H7 (cell line): Measurements from ENCODE around the gene KLHL29. TPM values are rescaled to one million over a fixed set of nuclear protein-coding genes. Genes with fewer than 3 reads are reported as not detected.

Experiments used
- DNase-seq: peaks from one replicate; pipeline ENCODE4 v3.0.0; 2012
- H3K27me3 ChIP-seq: 2 replicates; pipeline ENCODE4 v1.6.0; 2011; ENCODE audit warnings: mild to moderate bottlenecking, low read length; ENCODE audit not compliant: control insufficient read depth, insufficient read depth
- H3K36me3 ChIP-seq: replicated peaks from 2 replicates; pipeline ENCODE4 v1.5.1; 2011; ENCODE audit warnings: low read length; ENCODE audit not compliant: control insufficient read depth, insufficient read depth
- H3K4me3 ChIP-seq: 2 replicates; pipeline ENCODE4 v1.5.1; 2011; ENCODE audit warnings: low read depth, mild to moderate bottlenecking, control low read depth, low read length, moderate library complexity; ENCODE audit not compliant: insufficient read depth
- total RNA-seq: library from RNA; depleted of rRNA; stranded (reverse); fragments of >200 nt; shearing (Covaris generic); gene quantifications from 2 replicates; pipeline ENCODE4 v1.2.3, GENCODE V29; 2014

The KLHL29 gene
- total RNA-seq, 1 experiment from 2014 or later: 6.2 TPM

GRCh38 chr2:23603581-23603980, 218.6 kb downstream of the KLHL29 start:
- Histone ChIP-seq H3K36me3 (no peaks in the 10 kb centered on the region), H3K27me3 (no peaks in the 10 kb centered on the region), H3K4me3 (no peak overlapping the region)
- DNase-seq: no peak

GRCh38 chr2:23604731-23605130, 219.8 kb downstream of the KLHL29 start:
- Histone ChIP-seq H3K36me3 (no peaks in the 10 kb centered on the region), H3K4me3 (no peak overlapping the region), H3K27me3 (no peaks in the 10 kb centered on the region)
- DNase-seq: no peak

- Histone ChIP-seq H3K36me3 (no peaks in the 10 kb centered on the region), H3K27me3 (no peaks in the 10 kb centered on the region), H3K4me3 (no peak overlapping the region)
- no peak for DNase-seq
These were observed 220.3 kb downstream of the KLHL29 start for GRCh38 chr2:23605236-23605635.

GRCh38 chr2:23606196-23606595, 221.2 kb downstream of the KLHL29 start:
- Histone ChIP-seq H3K4me3 (no peak overlapping the region), H3K27me3 (no peaks in the 10 kb centered on the region), H3K36me3 (no peaks in the 10 kb centered on the region)
- no peak for DNase-seq

GRCh38 chr2:23606968-23607367, 222.0 kb downstream of the KLHL29 start:
- Histone ChIP-seq H3K27me3 (no peaks in the 10 kb centered on the region), H3K36me3 (no peaks in the 10 kb centered on the region), H3K4me3 (no peak overlapping the region)
- DNase-seq: no peak

- no peak for DNase-seq
- Histone ChIP-seq H3K36me3 (no peaks in the 10 kb centered on the region), H3K4me3 (no peak overlapping the region), H3K27me3 (no peaks in the 10 kb centered on the region)
These were observed 222.9 kb downstream of the KLHL29 start for GRCh38 chr2:23607925-23608324.

- no peak for DNase-seq
These were observed 224.3 kb downstream of the KLHL29 start for GRCh38 chr2:23609254-23609653.

GRCh38 chr2:23611839-23612238, 226.9 kb downstream of the KLHL29 start:
- no peak overlapping the region for H3K4me3 ChIP-seq
- H3K36me3 ChIP-seq: no peaks in the 10 kb centered on the region
- no peaks in the 10 kb centered on the region for H3K27me3 ChIP-seq
- no peak for DNase-seq

More at GRCh38 chr2:23609254-23609653, 224.3 kb downstream of the KLHL29 start:
- no peaks in the 10 kb centered on the region for H3K36me3 ChIP-seq
- H3K4me3 ChIP-seq: no peak overlapping the region
- no peaks in the 10 kb centered on the region for H3K27me3 ChIP-seq

GRCh38 chr2:23614701-23615100, 229.7 kb downstream of the KLHL29 start:
- H3K27me3 ChIP-seq: no peaks in the 10 kb centered on the region
- no peaks in the 10 kb centered on the region for H3K36me3 ChIP-seq
- DNase-seq: peak; percentile 77
- no peak overlapping the region for H3K4me3 ChIP-seq

GRCh38 chr2:23615216-23616020, 230.4 kb downstream of the KLHL29 start:
- H3K36me3 ChIP-seq: no peaks in the 10 kb centered on the region
- H3K27me3 ChIP-seq: no peaks in the 10 kb centered on the region
- H3K4me3 ChIP-seq: no peak overlapping the region
- DNase-seq: no peak

GRCh38 chr2:23616630-23617029, 231.7 kb downstream of the KLHL29 start:
- Histone ChIP-seq H3K27me3 (no peaks in the 10 kb centered on the region), H3K36me3 (no peaks in the 10 kb centered on the region), H3K4me3 (no peak overlapping the region)
- DNase-seq: no peak

- Histone ChIP-seq H3K4me3 (no peak overlapping the region), H3K27me3 (no peaks in the 10 kb centered on the region), H3K36me3 (no peaks in the 10 kb centered on the region)
- no peak for DNase-seq
These were observed 232.3 kb downstream of the KLHL29 start for GRCh38 chr2:23617167-23617810.

- no peaks in the 10 kb centered on the region for H3K36me3 ChIP-seq
- no peak for DNase-seq
- no peak overlapping the region for H3K4me3 ChIP-seq
These were observed 232.8 kb downstream of the KLHL29 start for GRCh38 chr2:23617811-23618215.

GRCh38 chr2:23618265-23618664, 233.3 kb downstream of the KLHL29 start:
- DNase-seq: no peak
- no peak overlapping the region for H3K4me3 ChIP-seq
- H3K27me3 ChIP-seq: no peaks in the 10 kb centered on the region
- no peaks in the 10 kb centered on the region for H3K36me3 ChIP-seq

More at GRCh38 chr2:23617811-23618215, 232.8 kb downstream of the KLHL29 start:
- no peaks in the 10 kb centered on the region for H3K27me3 ChIP-seq

GRCh38 chr2:23618794-23619530, 234.0 kb downstream of the KLHL29 start:
- Histone ChIP-seq H3K4me3 (no peak overlapping the region), H3K27me3 (no peaks in the 10 kb centered on the region), H3K36me3 (no peaks in the 10 kb centered on the region)
- DNase-seq: no peak
